CD14-positive monocyte (primary cell): ENCODE data around the gene SIRT7. TPM values are rescaled to one million over a fixed set of nuclear protein-coding genes. Genes with fewer than 3 reads are reported as not detected.

Experiments used
- DNase-seq, 3 donors: peaks; one replicate each; pipeline ENCODE4 v3.0.0-alpha.2; 2011 to 2022
- H2AFZ ChIP-seq: 2 replicates; pipeline ENCODE4 v1.6.0; 2012; ENCODE audit warnings: mild to moderate bottlenecking, low read depth, low read length, inconsistent platforms; ENCODE audit not compliant: insufficient read depth, poor library complexity, severe bottlenecking
- H3K27ac ChIP-seq, 2 donors: 1 replicate in 1 of 2; 2 replicates in 1 of 2; pipeline ENCODE4 v1.5.1; 2012 to 2013; ENCODE audit warnings: low read length in 2 of 2, control low read depth in 1 of 2, inconsistent platforms in 1 of 2, low read depth in 1 of 2, mild to moderate bottlenecking in 1 of 2
- H3K27me3 ChIP-seq, 2 donors: one replicate each; pipeline versions ENCODE4 v1.6.0 to v1.6.1; 2011 to 2013; ENCODE audit warnings: low read length in 2 of 2; ENCODE audit not compliant: control insufficient read depth in 2 of 2, insufficient read depth in 2 of 2
- H3K36me3 ChIP-seq, 2 donors: replicated peaks in 1 of 2; 1 replicate in 1 of 2; 2 replicates in 1 of 2; pipeline versions ENCODE4 v1.5.1 to v1.6.1; 2012 to 2013; ENCODE audit warnings: low read length in 2 of 2, control low read depth in 1 of 2, inconsistent platforms in 1 of 2, mild to moderate bottlenecking in 1 of 2; ENCODE audit not compliant: insufficient read depth in 2 of 2, control insufficient read depth in 1 of 2
- H3K4me1 ChIP-seq, 2 donors: 1 replicate in 1 of 2; 2 replicates in 1 of 2; pipeline versions ENCODE4 v1.5.1 to v1.6.1; 2012 to 2013; ENCODE audit warnings: low read length in 2 of 2, control low read depth in 1 of 2, inconsistent platforms in 1 of 2, mild to moderate bottlenecking in 1 of 2, moderate library complexity in 1 of 2; ENCODE audit not compliant: insufficient read depth in 2 of 2, control insufficient read depth in 1 of 2
- H3K4me2 ChIP-seq: replicated peaks from 2 replicates; pipeline ENCODE3; 2012; ENCODE audit warnings: low read length, moderate library complexity, mild to moderate bottlenecking; ENCODE audit not compliant: poor library complexity, severe bottlenecking; ENCODE audit errors: extremely low read depth
- H3K4me3 ChIP-seq, 3 experiments: fragments of 200-600 bp in 1 of 3; sonication (generic) in 1 of 3; replicated peaks in 1 of 3; 1 replicate in 2 of 3; 2 replicates in 1 of 3; pipeline ENCODE4 v1.5.1; 2011 to 2013; ENCODE audit warnings: low read length in 3 of 3, mild to moderate bottlenecking in 3 of 3, control low read depth in 2 of 3, low read depth in 2 of 3, inconsistent platforms in 1 of 3, moderate library complexity in 1 of 3
- H3K79me2 ChIP-seq: 2 replicates; pipeline ENCODE4 v1.6.0; 2012; ENCODE audit warnings: mild to moderate bottlenecking, control low read depth, inconsistent platforms, low read length, moderate library complexity; ENCODE audit not compliant: insufficient read depth
- H3K9ac ChIP-seq: 2 replicates; pipeline ENCODE4 v1.6.0; 2017; ENCODE audit warnings: low read length, mild to moderate bottlenecking; ENCODE audit not compliant: insufficient read depth, poor library complexity, severe bottlenecking
- H3K9me3 ChIP-seq, 2 donors: replicated peaks in 1 of 2; 1 replicate in 1 of 2; 2 replicates in 1 of 2; pipeline versions ENCODE4 v1.5.1 to v1.6.1; 2012 to 2013; ENCODE audit warnings: low read length in 2 of 2, control low read depth in 1 of 2; ENCODE audit not compliant: control insufficient read depth in 1 of 2, insufficient read depth in 1 of 2
- H4K20me1 ChIP-seq: 2 replicates; pipeline ENCODE4 v1.6.0; 2012; ENCODE audit warnings: mild to moderate bottlenecking, low read length, control low read depth, moderate library complexity; ENCODE audit not compliant: insufficient read depth
- H3K27ac Mint-ChIP-seq, 7 donors: one replicate each; pipeline ENCODE4 v1.8.0; 2020; ENCODE audit warnings: mild to moderate bottlenecking in 7 of 7, mixed read lengths in 7 of 7, moderate library complexity in 6 of 7, inconsistent platforms in 2 of 7
- H3K27me3 Mint-ChIP-seq, 3 donors: one replicate each; pipeline ENCODE4 v1.8.0; 2021 to 2022; ENCODE audit warnings: low read depth in 3 of 3, mild to moderate bottlenecking in 3 of 3, mixed read lengths in 3 of 3, moderate library complexity in 3 of 3, inconsistent platforms in 1 of 3
- H3K36me3 Mint-ChIP-seq, 2 donors: one replicate each; pipeline ENCODE4 v1.8.0; 2020; ENCODE audit warnings: mixed read lengths in 2 of 2, inconsistent platforms in 1 of 2, mild to moderate bottlenecking in 1 of 2
- H3K4me1 Mint-ChIP-seq: one replicate; pipeline ENCODE4 v1.8.0; 2020; ENCODE audit warnings: mild to moderate bottlenecking, mixed read lengths
- H3K4me3 Mint-ChIP-seq, 2 donors: one replicate each; pipeline ENCODE4 v1.8.0; 2020; ENCODE audit warnings: mild to moderate bottlenecking in 2 of 2, mixed read lengths in 2 of 2, moderate library complexity in 1 of 2
- H3K9me3 Mint-ChIP-seq, 7 donors: one replicate each; pipeline ENCODE4 v1.8.0; 2020 to 2022; ENCODE audit warnings: mixed read lengths in 7 of 7, mild to moderate bottlenecking in 6 of 7, moderate library complexity in 6 of 7, inconsistent platforms in 2 of 7
- CTCF ChIP-seq: fragments of 200-600 bp; IDR thresholded peaks from one replicate; pipeline ENCODE4 v1.8.0; 2022; ENCODE audit warnings: antibody characterized with exemption, mild to moderate bottlenecking
- WGBS: methylation state at CpG from one replicate; pipeline ENCODE4 v1.1.5; 2013; ENCODE audit warnings: missing lambda C conversion rate; ENCODE audit not compliant: insufficient coverage; 5-methylcytosine and 5-hydroxymethylcytosine counted together
- intact Hi-C, 2 donors: fragments of 100-400 bp; cut with micrococcal nuclease; formaldehyde crosslinking; loops; one replicate each; pipeline versions ENCODE4 v1.15.0 to v1.15.1; 2023
- polyA minus RNA-seq: library from RNA; depleted of rRNA, polyadenylated mRNA; stranded (reverse); fragments of >200 nt; gene quantifications from 2 replicates; pipeline ENCODE4 v1.2.3, GENCODE V29; 2012
- polyA plus RNA-seq, 3 donors: library from polyadenylated mRNA; depleted of rRNA in 1 of 3; unstranded in 2 of 3; stranded (reverse) in 1 of 3; fragments of 300-500 nt in 2 of 3; fragments of >200 nt in 1 of 3; fragmentation: Illumina TruSeq in 2 of 3; gene quantifications; 1 replicate in 2 of 3; 2 replicates in 1 of 3; pipeline ENCODE4 v1.2.3, GENCODE V29; 2012 to 2021
- total RNA-seq, 12 experiments: library from RNA in 1 of 12; stranded (reverse) in 1 of 12; fragments of 120-200 nt in 1 of 12; gene quantifications; one replicate each; pipeline ENCODE4 v1.2.4 and lab custom pipeline; 2013 to 2026; ENCODE audit warnings: mixed read lengths in 6 of 12, inconsistent platforms in 1 of 12

SIRT7 gene
- 43.4 TPM for total RNA-seq (2013)
- polyA plus RNA-seq (10 to 100 TPM; 22.5 to 73.5 (median 23.7) TPM), polyA minus RNA-seq (53.6 and 101 TPM in 2 replicates), total RNA-seq (lab: John Stamatoyannopoulos, UW) (20.4 to 68.1 (median 38.7) reads per million in 11 experiments)

GRCh38 chr17:81917565-81918332 lies at the start of gene SIRT7:
TSS of gene SIRT7 (minus strand) at chr17:81918176. CDS start at chr17:81918131, 45 bp downstream.
- H3K36me3 Mint-ChIP-seq, result peaks cover 53 to 73% of the 10 kb centered on the region in 2 donors
- peak within 1 kb of the TSS; percentile 73 to 93 (median 90) for H3K27ac Mint-ChIP-seq
- peak within 1 kb of the TSS; percentile 92 for H3K9ac ChIP-seq
- H3K4me1 ChIP-seq, result peaks cover 65 to 72% of the 10 kb centered on the region in 2 donors
- peaks cover 68% of the 10 kb centered on the region for H3K4me1 Mint-ChIP-seq
- H3K9me3 ChIP-seq, result peaks cover 0 to 2% of the 10 kb centered on the region in 2 donors
- H3K27me3 Mint-ChIP-seq, result no peaks in the 10 kb centered on the region
- TF ChIP-seq CTCF, result no peak
- peak within 1 kb of the TSS; percentile 96 for H3K4me2 ChIP-seq
- peaks cover 96% of the 10 kb centered on the region for H4K20me1 ChIP-seq
- H3K27me3 ChIP-seq, result no peaks in the 10 kb centered on the region
- H3K4me3 ChIP-seq, result peak within 1 kb of the TSS; percentile 65 to 93 (median 75)
- H3K79me2 ChIP-seq, result peaks cover 89% of the 10 kb centered on the region
- peak within 1 kb of the TSS; percentile 62 to 82 for H3K27ac ChIP-seq
- intact Hi-C loops, result loop anchor here in 1 of 2 donors (10.0 kb wide), 1 partner anchor 53 kb away; the partner anchor contains the start of gene P4HB
- H3K36me3 ChIP-seq, result peaks cover 46 to 55% of the 10 kb centered on the region in 2 donors
- 0% methylated on average over 85 of the region's 94 CpGs for WGBS
- peaks cover 0 to 10% (median 4%) of the 10 kb centered on the region in 7 donors for H3K9me3 Mint-ChIP-seq
- H3K4me3 Mint-ChIP-seq, result peak within 1 kb of the TSS; percentile 82 to 93
- H2AFZ ChIP-seq, result peak within 1 kb of the TSS; percentile 43
- peak; percentile 78 to 83 (median 81) for DNase-seq

- peaks cover 32 to 41% (median 35%) of the 10 kb centered on the region in 3 donors for H3K27me3 Mint-ChIP-seq
- intact Hi-C loops, result no loop called here
- no peaks in the 10 kb centered on the region for H4K20me1 ChIP-seq
- peaks cover 0 to 6% of the 10 kb centered on the region in 2 donors for H3K9me3 ChIP-seq
- H2AFZ ChIP-seq, result peak overlapping the region; percentile 78
- H3K4me1 ChIP-seq, result peaks cover 34 to 36% of the 10 kb centered on the region in 2 donors
- peak overlapping the region in 1 of 3 experiments; percentile 59 for H3K4me3 ChIP-seq
- H3K4me3 Mint-ChIP-seq, result peak overlapping the region in 1 of 2 donors; percentile 51
- no peaks in the 10 kb centered on the region for H3K79me2 ChIP-seq
- H3K36me3 ChIP-seq, result no peaks in the 10 kb centered on the region
- peak overlapping the region; percentile 70 for H3K4me2 ChIP-seq
- no peak for DNase-seq
- WGBS, result 11% methylated on average over 5 of the region's 5 CpGs
- peaks cover 0 to 5% (median under 1%) of the 10 kb centered on the region in 7 donors for H3K9me3 Mint-ChIP-seq
- peaks cover 2 to 24% of the 10 kb centered on the region in 2 donors for H3K27me3 ChIP-seq
- no peak for TF ChIP-seq CTCF
- H3K27ac ChIP-seq, result no peak overlapping the region
- peaks cover 0 to 2% of the 10 kb centered on the region in 2 donors for H3K36me3 Mint-ChIP-seq
- no peak overlapping the region for H3K9ac ChIP-seq
- H3K4me1 Mint-ChIP-seq, result peaks cover 27% of the 10 kb centered on the region
- no peak overlapping the region for H3K27ac Mint-ChIP-seq
Measured at GRCh38 chr17:81967244-81967532, 49.2 kb upstream of the SIRT7 start.
